ENCODE measurements around the gene MASTL. TPM values are rescaled to one million over a fixed set of nuclear protein-coding genes. Genes with fewer than 3 reads are reported as not detected.

Gene MASTL
- total RNA-seq, 4 donors from 2014 or later: 5.5 to 13.1 (median 8.1) TPM

DNA sequence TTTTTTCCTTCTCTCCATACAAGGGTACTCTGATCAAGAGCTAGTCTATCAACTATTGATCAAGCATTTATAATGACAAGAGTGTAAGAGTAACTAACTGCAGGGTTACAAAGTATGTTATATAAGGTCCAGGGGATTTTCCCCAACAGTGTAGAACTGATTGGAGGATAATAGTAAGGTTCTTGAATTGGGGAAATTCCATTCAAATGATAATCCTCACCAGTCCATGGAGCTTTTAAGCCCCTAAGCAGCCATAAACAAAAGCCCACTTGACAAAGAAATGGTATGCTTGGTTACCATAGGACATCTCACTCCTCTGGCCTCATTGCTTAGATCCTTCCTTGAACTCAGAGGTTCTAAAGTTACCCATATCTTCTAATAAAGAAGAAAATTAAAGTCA lies 9.2 kb upstream of the MASTL start:
- intact Hi-C loops (cut with DNase I): no loop called here
- H3K27ac ChIP-seq: no peak overlapping the region
- peaks cover 21 to 31% of the 10 kb centered on the region in 2 donors for H3K36me3 ChIP-seq
- H3K9me3 ChIP-seq: no peaks in the 10 kb centered on the region
- TF ChIP-seq POLR2A (IDR thresholded peaks at IDR 0.05): no peak
- TF ChIP-seq, protein P1, sequence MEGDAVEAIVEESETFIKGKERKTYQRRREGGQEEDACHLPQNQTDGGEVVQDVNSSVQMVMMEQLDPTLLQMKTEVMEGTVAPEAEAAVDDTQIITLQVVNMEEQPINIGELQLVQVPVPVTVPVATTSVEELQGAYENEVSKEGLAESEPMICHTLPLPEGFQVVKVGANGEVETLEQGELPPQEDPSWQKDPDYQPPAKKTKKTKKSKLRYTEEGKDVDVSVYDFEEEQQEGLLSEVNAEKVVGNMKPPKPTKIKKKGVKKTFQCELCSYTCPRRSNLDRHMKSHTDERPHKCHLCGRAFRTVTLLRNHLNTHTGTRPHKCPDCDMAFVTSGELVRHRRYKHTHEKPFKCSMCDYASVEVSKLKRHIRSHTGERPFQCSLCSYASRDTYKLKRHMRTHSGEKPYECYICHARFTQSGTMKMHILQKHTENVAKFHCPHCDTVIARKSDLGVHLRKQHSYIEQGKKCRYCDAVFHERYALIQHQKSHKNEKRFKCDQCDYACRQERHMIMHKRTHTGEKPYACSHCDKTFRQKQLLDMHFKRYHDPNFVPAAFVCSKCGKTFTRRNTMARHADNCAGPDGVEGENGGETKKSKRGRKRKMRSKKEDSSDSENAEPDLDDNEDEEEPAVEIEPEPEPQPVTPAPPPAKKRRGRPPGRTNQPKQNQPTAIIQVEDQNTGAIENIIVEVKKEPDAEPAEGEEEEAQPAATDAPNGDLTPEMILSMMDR (IDR thresholded peaks at IDR 0.05): no peak
- H3K4me3 ChIP-seq (replicated peaks in 1 of 3): no peak overlapping the region
- H3K4me1 ChIP-seq: no peaks in the 10 kb centered on the region
- H3K27me3 ChIP-seq: no peaks in the 10 kb centered on the region
- DNase-seq: no peak

DNA sequence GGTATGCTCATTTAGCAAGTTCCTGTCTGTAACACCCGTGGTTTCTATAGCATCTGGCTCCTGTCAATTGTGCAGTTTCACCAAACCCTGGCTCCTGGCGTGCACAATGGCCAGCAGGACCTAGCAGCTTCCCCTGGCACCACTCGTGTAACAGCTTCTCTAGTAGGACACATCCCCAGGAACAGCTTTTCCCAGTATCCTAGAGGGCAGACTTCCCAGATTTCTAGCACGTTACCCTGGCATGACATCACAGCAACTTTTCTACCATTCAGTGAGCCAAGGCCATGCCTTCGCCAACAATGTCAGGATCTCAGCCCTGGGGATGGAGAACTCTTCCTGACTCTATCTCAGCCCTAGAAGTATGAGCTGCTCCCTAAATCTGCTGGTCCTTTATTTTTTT lies 7.5 kb upstream of the MASTL start:
- intact Hi-C loops (cut with DNase I): no loop called here
- Histone ChIP-seq H3K4me3 (replicated peaks in 1 of 3) (no peak overlapping the region), H3K9me3 (no peaks in the 10 kb centered on the region), H3K4me1 (peaks cover 2 to 8% of the 10 kb centered on the region in 2 donors), H3K27me3 (no peaks in the 10 kb centered on the region), H3K36me3 (peaks cover 21 to 28% of the 10 kb centered on the region in 2 donors), H3K27ac (no peak overlapping the region)
- no peak for DNase-seq
- no peak for TF ChIP-seq POLR2A (IDR thresholded peaks at IDR 0.05)
- TF ChIP-seq, protein P1 (IDR thresholded peaks at IDR 0.05): no peak
- 92 to 94% methylated on average over 3 to 5 of the region's 5 CpGs for WGBS, 2 donors

DNA sequence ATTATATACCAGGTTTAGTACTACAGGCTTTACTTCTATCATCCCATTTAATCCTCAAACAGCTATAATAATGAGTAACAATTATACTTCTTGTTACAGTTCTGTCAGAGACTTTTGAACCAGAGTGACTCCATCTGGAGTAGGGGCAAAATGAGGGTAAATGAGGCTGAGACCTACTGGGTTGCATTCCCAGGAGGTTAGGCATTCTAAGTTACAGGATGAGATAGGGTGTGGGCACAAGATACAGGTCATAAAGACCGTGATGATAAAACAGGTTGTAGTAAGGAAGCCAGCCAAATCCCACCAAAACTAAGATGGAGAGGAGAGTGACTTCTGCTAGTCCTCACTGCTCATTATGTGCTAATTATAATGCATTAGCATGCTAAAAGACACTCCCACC lies 4.9 kb upstream of the MASTL start:
- TF ChIP-seq POLR2A (IDR thresholded peaks at IDR 0.05): no peak
- TF ChIP-seq, protein P1 (IDR thresholded peaks at IDR 0.05): no peak
- intact Hi-C loops (cut with DNase I): no loop called here

DNA sequence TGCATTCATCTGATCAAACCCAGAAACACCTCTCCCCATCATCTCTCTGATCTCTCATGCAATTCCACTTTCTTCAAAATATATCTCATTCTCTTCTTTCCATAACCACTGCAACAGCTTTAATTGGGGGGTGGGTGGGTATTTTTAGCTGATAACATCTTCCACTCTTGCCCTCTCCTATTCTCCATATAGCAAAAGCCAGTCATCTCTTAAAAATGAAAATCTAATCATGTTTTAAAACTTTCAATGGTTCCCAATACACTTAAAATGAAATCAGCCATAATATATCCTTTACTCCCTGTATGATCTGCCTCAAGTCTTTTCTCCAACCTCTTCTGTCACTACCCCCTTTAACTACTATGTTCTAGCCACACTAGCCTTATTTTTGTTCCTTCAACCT lies 2.5 kb upstream of the MASTL start:
- intact Hi-C loops (cut with DNase I): no loop called here
- TF ChIP-seq POLR2A (IDR thresholded peaks at IDR 0.05): no peak
- TF ChIP-seq, protein P1 (IDR thresholded peaks at IDR 0.05): no peak
- no peak overlapping the region for H3K4me3 ChIP-seq (replicated peaks in 1 of 3)
- H3K27ac ChIP-seq: no peak overlapping the region
- H3K9me3 ChIP-seq: no peaks in the 10 kb centered on the region
- no peaks in the 10 kb centered on the region for H3K27me3 ChIP-seq
- no peak for DNase-seq
- H3K36me3 ChIP-seq: peaks cover 6 to 10% of the 10 kb centered on the region in 2 donors
- H3K4me1 ChIP-seq: peaks cover 9 to 14% of the 10 kb centered on the region in 2 donors

More for the DNA sequence above, 4.9 kb upstream of the MASTL start:
- H3K27me3 ChIP-seq: no peaks in the 10 kb centered on the region
- H3K4me1 ChIP-seq: peaks cover 9 to 12% of the 10 kb centered on the region in 2 donors
- WGBS, 2 donors: 85 to 91% methylated on average over 1 of the region's 1 CpG
- no peak for DNase-seq
- no peak overlapping the region for H3K4me3 ChIP-seq (replicated peaks in 1 of 3)
- no peak overlapping the region for H3K27ac ChIP-seq
- peaks cover 14 to 15% of the 10 kb centered on the region in 2 donors for H3K36me3 ChIP-seq
- H3K9me3 ChIP-seq: no peaks in the 10 kb centered on the region

DNA sequence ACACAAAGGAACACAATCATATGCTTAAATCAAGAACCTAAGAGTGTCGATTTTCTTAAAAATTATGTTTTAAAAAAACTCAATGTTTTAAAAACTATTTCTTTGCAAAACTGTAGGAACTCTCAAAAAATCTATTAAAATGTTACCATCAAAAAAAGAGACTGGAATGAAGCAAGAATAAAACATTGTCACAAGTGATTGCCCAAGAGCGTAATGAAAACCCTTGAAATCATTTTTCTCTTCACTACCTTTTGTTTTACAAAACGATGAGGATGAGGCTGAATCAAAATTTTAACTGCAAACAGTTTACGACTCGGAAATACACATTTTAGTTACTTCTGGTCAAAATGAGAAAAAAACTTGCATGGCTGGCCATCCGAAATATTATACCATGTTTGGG lies 1.8 kb upstream of the MASTL start:
- intact Hi-C loops (cut with DNase I): no loop called here
- 3% methylated on average over 6 of the region's 6 CpGs for WGBS, 2 donors
- DNase-seq: no peak

More for the DNA sequence above, 1.8 kb upstream of the MASTL start:
- H3K9me3 ChIP-seq: no peaks in the 10 kb centered on the region
- H3K4me3 ChIP-seq (replicated peaks in 1 of 3): peak overlapping the region; percentile 59 to 97 (median 76)
- no peaks in the 10 kb centered on the region for H3K27me3 ChIP-seq
- H3K4me1 ChIP-seq: peaks cover 9 to 14% of the 10 kb centered on the region in 2 donors
- TF ChIP-seq POLR2A (IDR thresholded peaks at IDR 0.05): no peak
- TF ChIP-seq, protein P1 (IDR thresholded peaks at IDR 0.05): no peak
- peak overlapping the region in 2 of 3 donors; percentile 95 to 98 for H3K27ac ChIP-seq
- H3K36me3 ChIP-seq: peaks cover 4% of the 10 kb centered on the region in 2 donors
